ENCODE results near the gene SLC35G2.
"Not testable (repeated sequence)": the region's sequence is repeated elsewhere in the genome, so short reads cannot be mapped to it uniquely, and the experiment has no call there.

The SLC35G2 gene

GRCh38 chr3:136818769-136819391 is at the start of gene SLC35G2:
TSS of gene SLC35G2 (plus strand) at chr3:136819126. CDS start at chr3:136854461, 35,335 bp downstream.
- DNase-seq (ENCODE audit: low read depth in 2 of 2) = no peak

GRCh38 chr3:136772709-136773108 is 46.2 kb upstream of the SLC35G2 start:
- DNase-seq (ENCODE audit: low read depth in 2 of 2) = no peak

- DNase-seq (ENCODE audit: low read depth in 2 of 2) = no peak
Observed at GRCh38 chr3:136778865-136779264, 40.1 kb upstream of the SLC35G2 start.

GRCh38 chr3:136780741-136781140 is 38.2 kb upstream of the SLC35G2 start:
- no peak for DNase-seq (ENCODE audit: low read depth in 2 of 2)

GRCh38 chr3:136783708-136784191 is 35.2 kb upstream of the SLC35G2 start:
- DNase-seq (ENCODE audit: low read depth in 2 of 2) = no peak

GRCh38 chr3:136787349-136787748 is 31.6 kb upstream of the SLC35G2 start:
- peak in 1 of 2 donors; percentile 0 for DNase-seq (ENCODE audit: low read depth in 2 of 2)

- no peak for DNase-seq (ENCODE audit: low read depth in 2 of 2)
Observed at GRCh38 chr3:136788154-136788553, 30.8 kb upstream of the SLC35G2 start.

GRCh38 chr3:136789976-136790375 is 28.9 kb upstream of the SLC35G2 start:
- DNase-seq (ENCODE audit: low read depth in 2 of 2) = no peak

GRCh38 chr3:136790786-136791185 is 28.1 kb upstream of the SLC35G2 start:
- no peak for DNase-seq (ENCODE audit: low read depth in 2 of 2)

GRCh38 chr3:136792556-136793330 is 26.2 kb upstream of the SLC35G2 start:
- no peak for DNase-seq (ENCODE audit: low read depth in 2 of 2)

- not testable (repeated sequence) for DNase-seq (ENCODE audit: low read depth in 2 of 2)
Observed at GRCh38 chr3:136801146-136801545, 17.8 kb upstream of the SLC35G2 start.

GRCh38 chr3:136802481-136802996 is 16.4 kb upstream of the SLC35G2 start:
- no peak for DNase-seq (ENCODE audit: low read depth in 2 of 2)

GRCh38 chr3:136804141-136804540 is 14.8 kb upstream of the SLC35G2 start:
- no peak for DNase-seq (ENCODE audit: low read depth in 2 of 2)

GRCh38 chr3:136804813-136805212 is 14.1 kb upstream of the SLC35G2 start:
- no peak for DNase-seq (ENCODE audit: low read depth in 2 of 2)

GRCh38 chr3:136805795-136806194 is 13.1 kb upstream of the SLC35G2 start:
- no peak for DNase-seq (ENCODE audit: low read depth in 2 of 2)

- DNase-seq (ENCODE audit: low read depth in 2 of 2) = no peak
Observed at GRCh38 chr3:136811701-136812100, 7.2 kb upstream of the SLC35G2 start.

- no peak for DNase-seq (ENCODE audit: low read depth in 2 of 2)
Observed at GRCh38 chr3:136817448-136817847, 1.5 kb upstream of the SLC35G2 start.

GRCh38 chr3:136818191-136818768 is 646 bp upstream of the SLC35G2 start:
- no peak for DNase-seq (ENCODE audit: low read depth in 2 of 2)

GRCh38 chr3:136819392-136819730 is 435 bp downstream of the SLC35G2 start:
- no peak for DNase-seq (ENCODE audit: low read depth in 2 of 2)

GRCh38 chr3:136819731-136820679 is 1.1 kb downstream of the SLC35G2 start:
- no peak for DNase-seq (ENCODE audit: low read depth in 2 of 2)

GRCh38 chr3:136831461-136831860 is 12.5 kb downstream of the SLC35G2 start:
- no peak for DNase-seq (ENCODE audit: low read depth in 2 of 2)
